Measurements from ENCODE around the gene LRRC4.

Gene LRRC4

GRCh38 chr7:128039544-128039953 is 8.3 kb upstream of the LRRC4 start:
- Histone ChIP-seq H3K36me3 (ENCODE audit: insufficient read depth, low read length) (no peaks in the 10 kb centered on the region), H3K9ac (ENCODE audit: low read length) (no peak overlapping the region), H3K4me3 (ENCODE audit: low read depth in 1 of 2, low read length in 2 of 2) (no peak overlapping the region), H3K27ac (ENCODE audit: low read depth, low read length) (no peak overlapping the region), H3K27me3 (ENCODE audit: control insufficient read depth in 1 of 2, insufficient read depth in 2 of 2, low read length in 2 of 2) (no peaks in the 10 kb centered on the region), H3K9me3 (ENCODE audit: low read length) (no peaks in the 10 kb centered on the region), H3K4me1 (ENCODE audit: insufficient read depth, low read length) (peaks cover 8% of the 10 kb centered on the region)

- Histone ChIP-seq H3K4me3 (ENCODE audit: low read depth in 1 of 2, low read length in 2 of 2) (no peak overlapping the region), H3K36me3 (ENCODE audit: insufficient read depth, low read length) (no peaks in the 10 kb centered on the region), H3K27me3 (ENCODE audit: control insufficient read depth in 1 of 2, insufficient read depth in 2 of 2, low read length in 2 of 2) (peaks cover 0 to 3% of the 10 kb centered on the region in 2 donors), H3K4me1 (ENCODE audit: insufficient read depth, low read length) (peaks cover 8% of the 10 kb centered on the region), H3K27ac (ENCODE audit: low read depth, low read length) (no peak overlapping the region), H3K9ac (ENCODE audit: low read length) (no peak overlapping the region), H3K9me3 (ENCODE audit: low read length) (no peaks in the 10 kb centered on the region)
These were observed 6.8 kb upstream of the LRRC4 start for GRCh38 chr7:128037880-128038619.

- Histone ChIP-seq H3K4me1 (ENCODE audit: insufficient read depth, low read length) (peaks cover 13% of the 10 kb centered on the region), H3K27ac (ENCODE audit: low read depth, low read length) (no peak overlapping the region), H3K27me3 (ENCODE audit: control insufficient read depth in 1 of 2, insufficient read depth in 2 of 2, low read length in 2 of 2) (peaks cover 0 to 8% of the 10 kb centered on the region in 2 donors), H3K4me3 (ENCODE audit: low read depth in 1 of 2, low read length in 2 of 2) (no peak overlapping the region), H3K9ac (ENCODE audit: low read length) (no peak overlapping the region), H3K36me3 (ENCODE audit: insufficient read depth, low read length) (no peaks in the 10 kb centered on the region), H3K9me3 (ENCODE audit: low read length) (no peaks in the 10 kb centered on the region)
These were observed 5.8 kb upstream of the LRRC4 start for GRCh38 chr7:128037081-128037480.

- Histone ChIP-seq H3K4me1 (ENCODE audit: insufficient read depth, low read length) (peaks cover 7% of the 10 kb centered on the region), H3K4me3 (ENCODE audit: low read depth in 1 of 2, low read length in 2 of 2) (no peak overlapping the region), H3K27ac (ENCODE audit: low read depth, low read length) (no peak overlapping the region), H3K9ac (ENCODE audit: low read length) (no peak overlapping the region), H3K9me3 (ENCODE audit: low read length) (no peaks in the 10 kb centered on the region), H3K27me3 (ENCODE audit: control insufficient read depth in 1 of 2, insufficient read depth in 2 of 2, low read length in 2 of 2) (peaks cover 0 to 8% of the 10 kb centered on the region in 2 donors), H3K36me3 (ENCODE audit: insufficient read depth, low read length) (no peaks in the 10 kb centered on the region)
These were observed 5.1 kb upstream of the LRRC4 start for GRCh38 chr7:128036226-128036940.

GRCh38 chr7:128035712-128036111 is 4.5 kb upstream of the LRRC4 start:
- no peak overlapping the region for H3K27ac ChIP-seq (ENCODE audit: low read depth, low read length)
- no peak overlapping the region for H3K9ac ChIP-seq (ENCODE audit: low read length)
- no peaks in the 10 kb centered on the region for H3K9me3 ChIP-seq (ENCODE audit: low read length)

GRCh38 chr7:128034825-128035224 is 3.6 kb upstream of the LRRC4 start:
- Histone ChIP-seq H3K27me3 (ENCODE audit: control insufficient read depth in 1 of 2, insufficient read depth in 2 of 2, low read length in 2 of 2) (peaks cover 0 to 12% of the 10 kb centered on the region in 2 donors), H3K9ac (ENCODE audit: low read length) (no peak overlapping the region), H3K9me3 (ENCODE audit: low read length) (no peaks in the 10 kb centered on the region), H3K4me3 (ENCODE audit: low read depth in 1 of 2, low read length in 2 of 2) (no peak overlapping the region), H3K4me1 (ENCODE audit: insufficient read depth, low read length) (peaks cover 5% of the 10 kb centered on the region), H3K27ac (ENCODE audit: low read depth, low read length) (no peak overlapping the region), H3K36me3 (ENCODE audit: insufficient read depth, low read length) (no peaks in the 10 kb centered on the region)

More at GRCh38 chr7:128035712-128036111, 4.5 kb upstream of the LRRC4 start:
- H3K4me3 ChIP-seq (ENCODE audit: low read depth in 1 of 2, low read length in 2 of 2): no peak overlapping the region
- no peaks in the 10 kb centered on the region for H3K36me3 ChIP-seq (ENCODE audit: insufficient read depth, low read length)
- H3K4me1 ChIP-seq (ENCODE audit: insufficient read depth, low read length): peaks cover 5% of the 10 kb centered on the region
- H3K27me3 ChIP-seq (ENCODE audit: control insufficient read depth in 1 of 2, insufficient read depth in 2 of 2, low read length in 2 of 2): peaks cover 0 to 8% of the 10 kb centered on the region in 2 donors

- Histone ChIP-seq H3K9ac (ENCODE audit: low read length) (no peak overlapping the region), H3K4me1 (ENCODE audit: insufficient read depth, low read length) (peaks cover 5% of the 10 kb centered on the region), H3K27ac (ENCODE audit: low read depth, low read length) (no peak overlapping the region), H3K4me3 (ENCODE audit: low read depth in 1 of 2, low read length in 2 of 2) (no peak overlapping the region), H3K9me3 (ENCODE audit: low read length) (no peaks in the 10 kb centered on the region), H3K36me3 (ENCODE audit: insufficient read depth, low read length) (no peaks in the 10 kb centered on the region), H3K27me3 (ENCODE audit: control insufficient read depth in 1 of 2, insufficient read depth in 2 of 2, low read length in 2 of 2) (peaks cover 0 to 12% of the 10 kb centered on the region in 2 donors)
These were observed 2.0 kb upstream of the LRRC4 start for GRCh38 chr7:128033246-128033645.

- Histone ChIP-seq H3K4me1 (ENCODE audit: insufficient read depth, low read length) (peaks cover 5% of the 10 kb centered on the region), H3K27me3 (ENCODE audit: control insufficient read depth in 1 of 2, insufficient read depth in 2 of 2, low read length in 2 of 2) (peaks cover 0 to 12% of the 10 kb centered on the region in 2 donors), H3K9ac (ENCODE audit: low read length) (no peak overlapping the region), H3K4me3 (ENCODE audit: low read depth in 1 of 2, low read length in 2 of 2) (peak overlapping the region; percentile 43 to 44), H3K36me3 (ENCODE audit: insufficient read depth, low read length) (no peaks in the 10 kb centered on the region), H3K9me3 (ENCODE audit: low read length) (no peaks in the 10 kb centered on the region), H3K27ac (ENCODE audit: low read depth, low read length) (peak overlapping the region; percentile 7)
These were observed 1.5 kb upstream of the LRRC4 start for GRCh38 chr7:128032605-128033235.

GRCh38 chr7:128031901-128032604 is 816 bp upstream of the LRRC4 start:
- Histone ChIP-seq H3K27ac (ENCODE audit: low read depth, low read length) (no peak overlapping the region), H3K4me3 (ENCODE audit: low read depth in 1 of 2, low read length in 2 of 2) (peak overlapping the region; percentile 43 to 44), H3K36me3 (ENCODE audit: insufficient read depth, low read length) (no peaks in the 10 kb centered on the region), H3K4me1 (ENCODE audit: insufficient read depth, low read length) (peaks cover 5% of the 10 kb centered on the region), H3K9ac (ENCODE audit: low read length) (no peak overlapping the region), H3K9me3 (ENCODE audit: low read length) (no peaks in the 10 kb centered on the region), H3K27me3 (ENCODE audit: control insufficient read depth in 1 of 2, insufficient read depth in 2 of 2, low read length in 2 of 2) (peaks cover 0 to 12% of the 10 kb centered on the region in 2 donors)

GRCh38 chr7:128030263-128030653 is 979 bp downstream of the LRRC4 start:
- H3K27me3 ChIP-seq (ENCODE audit: control insufficient read depth in 1 of 2, insufficient read depth in 2 of 2, low read length in 2 of 2): peaks cover 0 to 12% of the 10 kb centered on the region in 2 donors
- H3K9me3 ChIP-seq (ENCODE audit: low read length): no peaks in the 10 kb centered on the region
- H3K4me1 ChIP-seq (ENCODE audit: insufficient read depth, low read length): peaks cover 5% of the 10 kb centered on the region
- H3K9ac ChIP-seq (ENCODE audit: low read length): no peak overlapping the region
- H3K4me3 ChIP-seq (ENCODE audit: low read depth in 1 of 2, low read length in 2 of 2): no peak overlapping the region
- no peaks in the 10 kb centered on the region for H3K36me3 ChIP-seq (ENCODE audit: insufficient read depth, low read length)
- H3K27ac ChIP-seq (ENCODE audit: low read depth, low read length): no peak overlapping the region

- Histone ChIP-seq H3K4me3 (ENCODE audit: low read depth in 1 of 2, low read length in 2 of 2) (no peak overlapping the region), H3K9ac (ENCODE audit: low read length) (no peak overlapping the region), H3K36me3 (ENCODE audit: insufficient read depth, low read length) (no peaks in the 10 kb centered on the region), H3K27ac (ENCODE audit: low read depth, low read length) (no peak overlapping the region), H3K4me1 (ENCODE audit: insufficient read depth, low read length) (peaks cover 5% of the 10 kb centered on the region), H3K27me3 (ENCODE audit: control insufficient read depth in 1 of 2, insufficient read depth in 2 of 2, low read length in 2 of 2) (peaks cover 0 to 12% of the 10 kb centered on the region in 2 donors), H3K9me3 (ENCODE audit: low read length) (no peaks in the 10 kb centered on the region)
These were observed 1.7 kb downstream of the LRRC4 start for GRCh38 chr7:128029405-128029995.
